Measurements from ENCODE around the gene YTHDC1. TPM values are rescaled to one million over a fixed set of nuclear protein-coding genes. Genes with fewer than 3 reads are reported as not detected.

Gene YTHDC1
- total and polyA plus RNA-seq, 8 donors, result 31.1 to 58.8 (median 37.9) TPM

- DNase-seq (peak; percentile 39 to 69 (median 55)), FAIRE-seq (peak; percentile 39), ATAC-seq (peak; percentile 60 to 83 (median 80))
- H3K27ac ChIP-seq, result no peak overlapping the region
- no peaks in the 10 kb centered on the region for H3K27me3 ChIP-seq
- TF ChIP-seq CTCF (IDR thresholded peaks at IDR 0.05), result no peak
- WGBS, 2 donors, result 50 to 53% methylated on average over 16 of the region's 16 CpGs
- H3K9me3 ChIP-seq, result no peaks in the 10 kb centered on the region
- intact Hi-C loops (cut with DNase I), result loop anchor here in 2 of 3 donors (5.0 to 10.0 kb wide), 2 partner anchors 96 to 99 kb away; no protein-coding TSS in a partner anchor
- peak overlapping the region in 1 of 4 donors; percentile 11 for H3K4me3 ChIP-seq
- H3K36me3 ChIP-seq, result no peaks in the 10 kb centered on the region
- no peaks in the 10 kb centered on the region for H3K4me1 ChIP-seq
Observed at GRCh38 chr4:68373513-68373912, 23.6 kb upstream of the YTHDC1 start.

GRCh38 chr4:68372588-68372987, 22.7 kb upstream of the YTHDC1 start:
- WGBS, 2 donors, result 85 to 87% methylated on average over 1 of the region's 1 CpG
- DNase-seq (no peak), ATAC-seq (no peak), FAIRE-seq (no peak)
- no peak overlapping the region for H3K4me3 ChIP-seq
- no peaks in the 10 kb centered on the region for H3K27me3 ChIP-seq
- H3K9me3 ChIP-seq, result no peaks in the 10 kb centered on the region
- no peaks in the 10 kb centered on the region for H3K36me3 ChIP-seq
- H3K27ac ChIP-seq, result no peak overlapping the region
- intact Hi-C loops (cut with DNase I), result loop anchor here in 2 of 3 donors (5.0 to 10.0 kb wide), 2 partner anchors 95 to 98 kb away; no protein-coding TSS in a partner anchor
- H3K4me1 ChIP-seq, result no peaks in the 10 kb centered on the region
- TF ChIP-seq CTCF (IDR thresholded peaks at IDR 0.05), result no peak

- H3K9me3 ChIP-seq, result no peaks in the 10 kb centered on the region
- TF ChIP-seq CTCF (IDR thresholded peaks at IDR 0.05), result no peak
- no peaks in the 10 kb centered on the region for H3K4me1 ChIP-seq
- ATAC-seq, result peak; percentile 29 to 60 (median 48)
- intact Hi-C loops (cut with DNase I), result no loop called here
- H3K36me3 ChIP-seq, result no peaks in the 10 kb centered on the region
- no peak for FAIRE-seq
- no peak for DNase-seq
- H3K27ac ChIP-seq, result peak overlapping the region in 3 of 4 donors; percentile 1 to 20 (median 2)
- no peak overlapping the region for H3K4me3 ChIP-seq
- H3K27me3 ChIP-seq, result no peaks in the 10 kb centered on the region
- WGBS, 2 donors, result 45 to 52% methylated on average over 6 of the region's 6 CpGs
Observed at GRCh38 chr4:68369142-68369805, 19.4 kb upstream of the YTHDC1 start.

- DNase-seq (no peak), ATAC-seq (peak; percentile 60 to 71 (median 68)), FAIRE-seq (no peak)
- no peak for TF ChIP-seq CTCF (IDR thresholded peaks at IDR 0.05)
- Histone ChIP-seq H3K27ac (peak overlapping the region in 2 of 4 donors; percentile 1 to 43), H3K36me3 (no peaks in the 10 kb centered on the region), H3K4me1 (no peaks in the 10 kb centered on the region), H3K27me3 (no peaks in the 10 kb centered on the region), H3K9me3 (no peaks in the 10 kb centered on the region), H3K4me3 (no peak overlapping the region)
- intact Hi-C loops (cut with DNase I), result no loop called here
- WGBS, 2 donors, result 31 to 33% methylated on average over 5 of the region's 5 CpGs
Observed at GRCh38 chr4:68368691-68369131, 18.8 kb upstream of the YTHDC1 start.

- peak overlapping the region in 2 of 4 donors; percentile 1 to 43 for H3K27ac ChIP-seq
- ATAC-seq, result no peak
- H3K9me3 ChIP-seq, result no peaks in the 10 kb centered on the region
- TF ChIP-seq CTCF (IDR thresholded peaks at IDR 0.05), result no peak
- no peaks in the 10 kb centered on the region for H3K4me1 ChIP-seq
- H3K36me3 ChIP-seq, result no peaks in the 10 kb centered on the region
- WGBS, 2 donors, result 41 to 48% methylated on average over 3 of the region's 3 CpGs
- H3K27me3 ChIP-seq, result no peaks in the 10 kb centered on the region
- FAIRE-seq, result no peak
- intact Hi-C loops (cut with DNase I), result no loop called here
- H3K4me3 ChIP-seq, result no peak overlapping the region
- no peak for DNase-seq
Observed at GRCh38 chr4:68367835-68368234, 17.9 kb upstream of the YTHDC1 start.
